GM21360 (cell line): Measurements from ENCODE around the gene SUFU.
A peak's percentile ranks its signal among the peaks of the same experiment; 100 is the strongest.
"Not testable (repeated sequence)": the region's sequence is repeated elsewhere in the genome, so short reads cannot be mapped to it uniquely, and the experiment has no call there.

Source experiments
- ATAC-seq: cut with Tn5 transposase; IDR thresholded peaks from one replicate; pipeline ENCODE4 v1.9.1; 2021; ENCODE audit warnings: mild to moderate bottlenecking, moderate library complexity; ENCODE audit not compliant: unreplicated experiment

SUFU gene

GRCh38 chr10:102665904-102666509 lies 162.2 kb downstream of the SUFU start:
- no peak for ATAC-seq

- ATAC-seq: not testable (repeated sequence)
Measured at GRCh38 chr10:102667411-102667810, 163.6 kb downstream of the SUFU start.

GRCh38 chr10:102668326-102669107 lies 164.7 kb downstream of the SUFU start:
- no peak for ATAC-seq

GRCh38 chr10:102669206-102670064 lies 165.7 kb downstream of the SUFU start:
- ATAC-seq: no peak

GRCh38 chr10:102670065-102670670 lies 166.4 kb downstream of the SUFU start:
- no peak for ATAC-seq

GRCh38 chr10:102670871-102671434 lies 167.2 kb downstream of the SUFU start:
- ATAC-seq: no peak

- ATAC-seq: no peak
Measured at GRCh38 chr10:102673236-102673818, 169.6 kb downstream of the SUFU start.

GRCh38 chr10:102673819-102674511 lies 170.2 kb downstream of the SUFU start:
- peak; percentile 43 for ATAC-seq

GRCh38 chr10:102674566-102674965 lies 170.8 kb downstream of the SUFU start:
- ATAC-seq: no peak

GRCh38 chr10:102675011-102675665 lies 171.4 kb downstream of the SUFU start:
- no peak for ATAC-seq

- no peak for ATAC-seq
Measured at GRCh38 chr10:102675666-102676533, 172.1 kb downstream of the SUFU start.

GRCh38 chr10:102676534-102677315 lies 173.0 kb downstream of the SUFU start:
- no peak for ATAC-seq

GRCh38 chr10:102677331-102678067 lies 173.7 kb downstream of the SUFU start:
- no peak for ATAC-seq

GRCh38 chr10:102678068-102678400 lies 174.3 kb downstream of the SUFU start:
- ATAC-seq: no peak

- ATAC-seq: no peak
Measured at GRCh38 chr10:102678842-102679289, 175.1 kb downstream of the SUFU start.

- no peak for ATAC-seq
Measured at GRCh38 chr10:102679596-102679995, 175.8 kb downstream of the SUFU start.

- ATAC-seq: no peak
Measured at GRCh38 chr10:102681696-102682095, 177.9 kb downstream of the SUFU start.
